Fibroblast of villous mesenchyme (primary cell): Measurements from ENCODE around the gene STK16. TPM values are rescaled to one million over a fixed set of nuclear protein-coding genes. Genes with fewer than 3 reads are reported as not detected.
A peak's percentile ranks its signal among the peaks of the same experiment; 100 is the strongest.

ENCODE experiments used
- DNase-seq: peaks from one replicate; pipeline ENCODE4 v3.0.0-alpha.2; 2010; ENCODE audit warnings: low read depth
- H3K4me3 ChIP-seq: 2 replicates; pipeline ENCODE4 v1.5.1; 2011; ENCODE audit warnings: low read depth, mild to moderate bottlenecking, low read length
- CTCF ChIP-seq: IDR thresholded peaks from 2 replicates; pipeline ENCODE4 v1.5.1; 2012; ENCODE audit warnings: low read depth, mild to moderate bottlenecking, low read length; ENCODE audit not compliant: insufficient read depth
- total RNA-seq: library from RNA; depleted of rRNA; stranded (reverse); fragments of >200 nt; gene quantifications from 2 replicates; pipeline ENCODE4 v1.2.3, GENCODE V29; 2012

STK16 gene
- total RNA-seq, 1 donor, result 22.9 TPM

DNA sequence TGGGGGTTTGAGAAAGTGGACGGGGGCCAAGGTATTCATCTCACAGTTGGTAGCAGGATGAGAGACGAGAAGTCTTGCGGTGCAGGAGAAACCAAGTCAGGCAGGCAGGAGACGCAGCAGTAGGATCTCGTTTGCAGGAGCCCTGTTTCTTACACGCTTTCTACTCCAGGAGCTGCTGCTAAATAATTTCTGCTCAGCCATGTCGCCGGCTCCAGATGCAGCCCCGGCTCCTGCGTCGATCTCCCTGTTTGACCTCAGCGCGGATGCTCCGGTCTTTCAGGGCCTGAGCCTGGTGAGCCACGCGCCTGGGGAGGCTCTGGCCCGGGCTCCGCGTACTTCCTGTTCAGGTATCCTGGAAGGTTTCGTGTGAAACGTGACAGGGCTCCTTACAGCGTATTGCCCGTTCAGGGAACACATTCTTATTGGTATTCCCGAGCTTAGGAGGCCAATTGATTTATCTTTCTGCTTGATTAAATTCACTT lies 15.2 kb upstream of the STK16 start:
- peak overlapping the region; percentile 76 for H3K4me3 ChIP-seq
- DNase-seq, result peak; percentile 64
- no peak for TF ChIP-seq CTCF

GRCh38 chr2:219234331-219234730 lies 10.9 kb upstream of the STK16 start:
- TF ChIP-seq CTCF, result no peak
- H3K4me3 ChIP-seq, result no peak overlapping the region
- no peak for DNase-seq

- TF ChIP-seq CTCF, result no peak
- peak; percentile 54 for DNase-seq
- H3K4me3 ChIP-seq, result peak overlapping the region; percentile 53
Measured at GRCh38 chr2:219243291-219243761, 2.0 kb upstream of the STK16 start.

- DNase-seq, result no peak
- TF ChIP-seq CTCF, result no peak
- H3K4me3 ChIP-seq, result peak overlapping the region; percentile 85
Measured at GRCh38 chr2:219244789-219245147, 511 bp upstream of the STK16 start.

DNA sequence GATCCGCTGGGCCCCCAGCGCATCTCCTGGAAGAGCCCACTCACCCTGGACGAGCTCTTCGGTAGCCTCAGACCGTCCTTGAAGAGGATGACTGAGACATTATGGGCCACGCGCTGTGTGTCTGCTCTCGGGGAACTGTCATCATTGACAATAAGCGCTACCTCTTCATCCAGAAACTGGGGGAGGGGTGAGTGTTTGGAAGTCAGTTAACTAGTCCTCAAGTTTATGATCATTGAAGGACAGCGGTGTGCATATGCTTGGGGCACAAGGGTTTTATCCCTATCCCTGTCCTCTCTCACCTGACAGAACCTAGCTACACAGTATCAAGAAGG lies 586 bp downstream of the STK16 start:
- DNase-seq, result no peak
- no peak for TF ChIP-seq CTCF
- peak overlapping the region; percentile 85 for H3K4me3 ChIP-seq

DNA sequence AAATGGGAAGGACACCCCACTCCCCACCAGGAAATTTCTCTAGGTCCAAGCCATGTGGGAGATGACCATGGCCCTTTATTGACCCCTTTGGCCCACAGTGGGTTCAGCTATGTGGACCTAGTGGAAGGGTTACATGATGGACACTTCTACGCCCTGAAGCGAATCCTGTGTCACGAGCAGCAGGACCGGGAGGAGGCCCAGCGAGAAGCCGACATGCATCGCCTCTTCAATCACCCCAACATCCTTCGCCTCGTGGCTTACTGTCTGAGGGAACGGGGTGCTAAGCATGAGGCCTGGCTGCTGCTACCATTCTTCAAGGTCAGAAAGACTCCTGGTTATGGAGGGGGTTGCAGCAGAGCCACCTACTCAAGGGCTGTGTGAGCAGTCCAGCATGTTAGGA lies 1.3 kb downstream of the STK16 start:
- DNase-seq, result no peak
- no peak overlapping the region for H3K4me3 ChIP-seq
- TF ChIP-seq CTCF, result no peak
